RWPE1 (cell line): ENCODE results near the gene SLC27A4.

ENCODE experiments used
- CTCF ChIA-PET: fragments of 350-600 bp; sonication (Branson Sonifier 250); formaldehyde crosslinking; extraction: SDS; loops from one replicate; lab custom pipeline; 2021; lab: Yijun Ruan, JAX
- POLR2A ChIA-PET: fragments of 400-600 bp; formaldehyde crosslinking; extraction: SDS; loops from one replicate; lab custom pipeline; 2020; ENCODE audit warnings: antibody characterized with exemption; ENCODE audit not compliant: low non-redundant PET; lab: Yijun Ruan, JAX
- DNase-seq: peaks from one replicate; pipeline ENCODE4 v3.0.0; 2012; ENCODE audit warnings: low spot score
- H3K27ac ChIP-seq: fragments of 450-650 bp; 2 replicates; pipeline ENCODE4 v1.5.1; 2017
- CTCF ChIP-seq: fragments of 450-650 bp; conservative IDR thresholded peaks from 2 replicates; pipeline ENCODE4 v1.5.1; 2017; ENCODE audit warnings: low read depth, mild to moderate bottlenecking

SLC27A4 gene

GRCh38 chr9:128362774-128363173 is 22.4 kb downstream of the SLC27A4 start:
- DNase-seq, result no peak
- H3K27ac ChIP-seq, result peak overlapping the region; percentile 84
- POLR2A ChIA-PET, result interaction anchor here (0.5 to 1.0 kb wide), 2 partner anchors 190 to 482 kb away, joined by 3 to 9 read pairs; partner anchors contain the start of gene SPTAN1
- CTCF ChIA-PET, result interaction anchor here (0.6 to 2.8 kb wide), 23 partner anchors 8 to 1328 kb away, joined by 3 to 33 read pairs (median 4); partner anchors contain the start of genes CERCAM, GLE1, SLC27A4 and URM1
- TF ChIP-seq CTCF, result no peak

GRCh38 chr9:128365525-128365924 is 25.2 kb downstream of the SLC27A4 start:
- no peak for DNase-seq
- H3K27ac ChIP-seq, result peak overlapping the region; percentile 67
- ChIA-PET CTCF (interaction anchor here (0.6 to 1.8 kb wide), 3 partner anchors 24 to 54 kb away, joined by 5 to 7 read pairs (median 6); partner anchors contain the start of gene CERCAM), POLR2A (no interaction called here)
- TF ChIP-seq CTCF, result no peak

GRCh38 chr9:128369024-128369706 is 28.8 kb downstream of the SLC27A4 start:
- POLR2A ChIA-PET, result no interaction called here
- H3K27ac ChIP-seq, result peak overlapping the region; percentile 89
- DNase-seq, result no peak
- CTCF ChIA-PET, result interaction anchor here (0.5 kb wide), 1 partner anchor 9 kb away, joined by 3 read pairs; no protein-coding TSS in a partner anchor
- no peak for TF ChIP-seq CTCF

GRCh38 chr9:128370367-128370751 is 30.0 kb downstream of the SLC27A4 start:
- TF ChIP-seq CTCF, result no peak
- H3K27ac ChIP-seq, result peak overlapping the region; percentile 89
- ChIA-PET CTCF (interaction anchor here (0.5 to 1.6 kb wide), 4 partner anchors 8 to 501 kb away, joined by 3 to 15 read pairs (median 6); no protein-coding TSS in a partner anchor), POLR2A (interaction anchor here (1.2 kb wide), 1 partner anchor 9 kb away, joined by 4 read pairs; no protein-coding TSS in a partner anchor)
- peak; percentile 61 for DNase-seq

GRCh38 chr9:128370752-128371629 is 30.7 kb downstream of the SLC27A4 start, which contains the start of gene URM1:
Gene URM1 (plus strand): TSS chr9:128371374. CDS start chr9:128371381, 7 bp downstream.
- TF ChIP-seq CTCF, result no peak; the same call in 1 of the 2 replicates
- peak within 1 kb of the TSS; percentile 89 for H3K27ac ChIP-seq
- peak; percentile 99 for DNase-seq
- POLR2A ChIA-PET, result interaction anchor here (0.6 to 1.2 kb wide), 7 partner anchors 9 to 1115 kb away, joined by 3 to 9 read pairs (median 4); no protein-coding TSS in a partner anchor
- CTCF ChIA-PET, result interaction anchor here (0.5 to 1.8 kb wide), 6 partner anchors 9 to 68 kb away, joined by 3 to 15 read pairs (median 4); partner anchors contain the start of gene CERCAM
